ENCODE results near the gene SCN4A.

GRCh38 chr17:64020056-64020766 lies 47.5 kb upstream of the SCN4A start, which contains the start of gene ICAM2:
- TF ChIP-seq CTCF (IDR thresholded peaks at IDR 0.05; ENCODE audit: insufficient read depth, low read depth, low read length) (no peak), EZH2 (IDR thresholded peaks at IDR 0.05; ENCODE audit: insufficient read depth, low read length) (no peak)

Data from astrocyte (in vitro differentiated cells and primary cell).